Ishikawa (cell line): Measurements from ENCODE around the gene MTERF4.

ENCODE experiments used
- CREB1 ChIP-seq: IDR thresholded peaks from 2 replicates; pipeline ENCODE4 v1.6.1; 2012; ENCODE audit warnings: low read depth
- EGR1 ChIP-seq: IDR thresholded peaks from 2 replicates; pipeline ENCODE4 v1.6.1; 2012
- EP300 ChIP-seq: IDR thresholded peaks from 2 replicates; pipeline ENCODE4 v1.6.1; 2012; ENCODE audit warnings: borderline replicate concordance
- FOXM1 ChIP-seq: IDR thresholded peaks from 2 replicates; pipeline ENCODE4 v1.6.1; 2012; ENCODE audit warnings: low read depth, borderline replicate concordance
- RAD21 ChIP-seq: IDR thresholded peaks from 2 replicates; pipeline ENCODE4 v1.6.1; 2012; ENCODE audit warnings: low read depth
- REST ChIP-seq: IDR thresholded peaks from 2 replicates; pipeline ENCODE4 v1.6.1; 2012; ENCODE audit warnings: low read depth, mild to moderate bottlenecking
- TAF1 ChIP-seq: IDR thresholded peaks from 2 replicates; pipeline ENCODE4 v1.6.1; 2012; ENCODE audit warnings: low read depth, mild to moderate bottlenecking
- TEAD4 ChIP-seq: IDR thresholded peaks from 2 replicates; pipeline ENCODE4 v1.6.1; 2012
- YY1 ChIP-seq: IDR thresholded peaks from 2 replicates; pipeline ENCODE4 v1.6.1; 2012; ENCODE audit warnings: low read depth
- TF ChIP-seq, protein P1 (sequence below): IDR thresholded peaks from 2 replicates; pipeline ENCODE4 v1.6.1; 2012

DNA sequence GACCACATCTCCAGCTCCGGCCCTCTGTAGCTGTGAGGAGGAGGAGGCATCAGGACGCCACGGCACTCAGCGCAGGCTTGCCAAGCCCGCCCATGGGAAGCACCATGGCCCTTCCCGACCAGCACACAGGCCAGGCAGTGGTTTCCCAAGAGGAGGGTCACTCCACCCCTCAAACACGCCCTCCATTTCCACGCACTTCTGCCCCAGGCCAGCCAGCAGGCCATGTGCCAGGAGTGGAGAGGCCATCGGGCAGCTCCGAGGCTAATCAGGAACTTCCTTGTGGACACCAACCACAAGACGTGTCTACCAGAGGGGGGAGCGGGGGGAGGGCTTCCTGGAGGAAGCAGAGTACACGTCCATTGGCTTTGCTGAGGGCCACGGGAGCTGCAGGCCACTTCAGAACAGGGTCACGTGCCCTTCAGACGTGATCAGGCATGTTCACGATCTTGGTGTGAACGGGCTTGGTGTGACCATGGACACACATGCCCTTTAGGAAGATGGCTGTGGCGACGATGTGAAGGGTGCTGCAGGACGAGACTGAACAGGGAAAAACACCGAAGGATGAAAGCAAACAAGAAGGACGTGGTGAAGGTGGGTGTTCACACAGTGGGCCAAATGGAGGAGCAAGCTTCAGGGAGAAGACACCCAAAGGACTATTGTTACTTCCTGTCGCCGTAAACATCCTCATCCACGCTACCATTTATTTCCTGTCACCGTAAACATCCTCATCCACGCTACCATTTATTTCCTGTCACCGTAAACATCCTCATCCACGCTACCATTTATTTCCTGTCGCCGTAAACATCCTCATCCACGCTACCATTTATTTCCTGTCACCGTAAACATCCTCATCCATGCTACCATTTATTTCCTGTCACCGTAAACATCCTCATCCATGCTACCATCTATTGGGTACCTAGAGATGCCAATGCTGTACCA lies 6.5 kb upstream of the MTERF4 start:
- TF ChIP-seq FOXM1 (no peak), EP300 (no peak), RAD21 (no peak), EGR1 (no peak), TAF1 (no peak), CREB1 (no peak), YY1 (no peak), TEAD4 (no peak), REST (no peak)
- TF ChIP-seq, protein P1, sequence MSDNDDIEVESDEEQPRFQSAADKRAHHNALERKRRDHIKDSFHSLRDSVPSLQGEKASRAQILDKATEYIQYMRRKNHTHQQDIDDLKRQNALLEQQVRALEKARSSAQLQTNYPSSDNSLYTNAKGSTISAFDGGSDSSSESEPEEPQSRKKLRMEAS, result no peak
